Measurements from ENCODE around the gene HIGD1B.

Gene HIGD1B

DNA sequence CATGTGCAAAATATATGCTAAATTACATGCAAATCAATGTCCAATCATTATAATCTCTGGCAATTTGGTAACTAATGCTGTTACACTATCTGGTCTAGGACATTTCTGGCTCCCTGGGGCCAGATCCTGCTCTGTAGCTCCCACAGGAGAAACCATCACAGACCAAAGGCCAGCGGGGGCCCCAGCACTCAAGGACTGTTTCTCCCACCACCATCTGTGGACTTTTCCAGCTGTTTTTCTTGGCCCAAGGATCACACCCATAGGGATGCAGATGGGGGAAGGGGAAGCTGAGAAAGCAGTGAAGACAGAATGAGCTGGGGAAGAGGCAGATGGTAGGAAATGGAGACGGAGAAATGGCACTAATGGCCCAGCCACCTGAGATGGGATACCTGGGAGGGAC is at the start of gene HIGD1B:
Gene HIGD1B, plus strand, starts transcription at position 298 of the 400 bp plus-strand sequence. CDS start 270 bp downstream, outside the sequence.
- H3K9ac ChIP-seq (ENCODE audit: low read length): no peak within 1 kb of the TSS
- no peaks in the 10 kb centered on the region for H3F3A ChIP-seq (ENCODE audit: insufficient read depth)
- no peak within 1 kb of the TSS for H3K4me3 ChIP-seq (ENCODE audit: insufficient read depth, low read length, poor library complexity, severe bottlenecking)
- H3K27me3 ChIP-seq (ENCODE audit: low read length): no peaks in the 10 kb centered on the region
- no peaks in the 10 kb centered on the region for H3K9me2 ChIP-seq (replicated peaks; ENCODE audit: insufficient read depth, low read length)
- H3K36me3 ChIP-seq (ENCODE audit: low read length): no peaks in the 10 kb centered on the region
- no peak within 1 kb of the TSS for H3K4me2 ChIP-seq (ENCODE audit: low read depth, low read length, poor library complexity, severe bottlenecking)
- no peak for TF ChIP-seq EZH2phosphoT487 (conservative IDR thresholded peaks at IDR 0.05; ENCODE audit: low read length)
- TF ChIP-seq, protein P1, sequence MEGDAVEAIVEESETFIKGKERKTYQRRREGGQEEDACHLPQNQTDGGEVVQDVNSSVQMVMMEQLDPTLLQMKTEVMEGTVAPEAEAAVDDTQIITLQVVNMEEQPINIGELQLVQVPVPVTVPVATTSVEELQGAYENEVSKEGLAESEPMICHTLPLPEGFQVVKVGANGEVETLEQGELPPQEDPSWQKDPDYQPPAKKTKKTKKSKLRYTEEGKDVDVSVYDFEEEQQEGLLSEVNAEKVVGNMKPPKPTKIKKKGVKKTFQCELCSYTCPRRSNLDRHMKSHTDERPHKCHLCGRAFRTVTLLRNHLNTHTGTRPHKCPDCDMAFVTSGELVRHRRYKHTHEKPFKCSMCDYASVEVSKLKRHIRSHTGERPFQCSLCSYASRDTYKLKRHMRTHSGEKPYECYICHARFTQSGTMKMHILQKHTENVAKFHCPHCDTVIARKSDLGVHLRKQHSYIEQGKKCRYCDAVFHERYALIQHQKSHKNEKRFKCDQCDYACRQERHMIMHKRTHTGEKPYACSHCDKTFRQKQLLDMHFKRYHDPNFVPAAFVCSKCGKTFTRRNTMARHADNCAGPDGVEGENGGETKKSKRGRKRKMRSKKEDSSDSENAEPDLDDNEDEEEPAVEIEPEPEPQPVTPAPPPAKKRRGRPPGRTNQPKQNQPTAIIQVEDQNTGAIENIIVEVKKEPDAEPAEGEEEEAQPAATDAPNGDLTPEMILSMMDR (IDR thresholded peaks at IDR 0.05; ENCODE audit: insufficient read depth, low read length, poor library complexity, severe bottlenecking): no peak
- no peak within 1 kb of the TSS for H2AFZ ChIP-seq (ENCODE audit: low read depth, low read length, severe bottlenecking)
- no peaks in the 10 kb centered on the region for H4K20me1 ChIP-seq (ENCODE audit: low read depth, low read length)
- no peaks in the 10 kb centered on the region for H3K9me3 ChIP-seq (ENCODE audit: insufficient read depth, low read length)
- no peaks in the 10 kb centered on the region for H3K79me2 ChIP-seq (ENCODE audit: insufficient read depth, low read length)
- H3K27ac ChIP-seq (ENCODE audit: low read depth, low read length): no peak within 1 kb of the TSS

DNA sequence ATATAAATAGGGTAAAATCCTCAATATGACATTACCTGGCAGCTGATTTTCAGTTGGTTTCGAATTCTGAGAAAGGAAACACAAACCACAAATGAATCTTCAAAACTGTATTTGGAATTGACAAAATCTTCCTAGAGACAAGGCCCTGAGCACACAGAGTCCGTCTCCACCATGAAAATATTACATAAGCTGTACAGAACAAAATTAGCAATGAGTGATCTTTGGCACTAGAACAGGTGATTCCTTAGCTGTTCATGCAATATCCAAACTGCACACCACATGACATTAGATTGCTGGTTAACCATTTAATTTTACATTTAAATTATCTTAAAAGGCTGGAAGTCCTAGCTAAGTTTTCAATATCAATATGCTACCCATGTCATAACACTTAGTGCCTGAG is 49.3 kb upstream of the HIGD1B start:
- H3K27me3 ChIP-seq (ENCODE audit: low read length): no peaks in the 10 kb centered on the region
- TF ChIP-seq EZH2phosphoT487 (conservative IDR thresholded peaks at IDR 0.05; ENCODE audit: low read length): no peak
- TF ChIP-seq, protein P1 (IDR thresholded peaks at IDR 0.05; ENCODE audit: insufficient read depth, low read length, poor library complexity, severe bottlenecking): no peak
- H3K9me3 ChIP-seq (ENCODE audit: insufficient read depth, low read length): no peaks in the 10 kb centered on the region
- H4K20me1 ChIP-seq (ENCODE audit: low read depth, low read length): no peaks in the 10 kb centered on the region
- H3K27ac ChIP-seq (ENCODE audit: low read depth, low read length): no peak overlapping the region
- H3K4me3 ChIP-seq (ENCODE audit: insufficient read depth, low read length, poor library complexity, severe bottlenecking): no peak overlapping the region
- no peak overlapping the region for H3K9ac ChIP-seq (ENCODE audit: low read length)
- H3K79me2 ChIP-seq (ENCODE audit: insufficient read depth, low read length): no peaks in the 10 kb centered on the region; the same call in 1 of the 2 replicates
- no peaks in the 10 kb centered on the region for H3F3A ChIP-seq (ENCODE audit: insufficient read depth)
- no peak overlapping the region for H3K4me2 ChIP-seq (ENCODE audit: low read depth, low read length, poor library complexity, severe bottlenecking)
- peaks cover 6% of the 10 kb centered on the region; the same call in 1 of the 2 replicates for H3K36me3 ChIP-seq (ENCODE audit: low read length)
- no peaks in the 10 kb centered on the region for H3K9me2 ChIP-seq (replicated peaks; ENCODE audit: insufficient read depth, low read length)
- no peak overlapping the region for H2AFZ ChIP-seq (ENCODE audit: low read depth, low read length, severe bottlenecking)

DNA sequence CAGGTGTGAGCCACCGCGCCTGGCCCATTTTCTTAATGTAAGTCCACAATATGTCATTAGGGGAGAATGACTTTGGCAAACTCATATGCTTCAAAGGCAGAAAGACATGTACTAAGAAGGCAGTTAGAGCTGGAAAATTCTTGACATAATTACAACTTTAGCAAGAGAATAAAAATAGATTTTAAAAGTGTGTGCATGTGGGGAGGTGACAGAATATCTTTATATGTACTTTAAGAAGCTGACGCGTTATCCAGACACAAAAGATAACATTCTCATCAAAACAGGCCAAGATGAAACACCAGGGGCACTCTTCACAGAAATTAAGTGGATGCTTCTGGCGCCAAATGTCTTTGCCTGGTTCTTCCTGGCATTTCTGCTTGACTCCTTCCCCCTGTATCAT is 45.8 kb upstream of the HIGD1B start:
- H3K36me3 ChIP-seq (ENCODE audit: low read length): peaks cover 17% of the 10 kb centered on the region
- H3K9me3 ChIP-seq (ENCODE audit: insufficient read depth, low read length): no peaks in the 10 kb centered on the region
- H3K79me2 ChIP-seq (ENCODE audit: insufficient read depth, low read length): peaks cover under 1% of the 10 kb centered on the region; the same call in 1 of the 2 replicates
- no peak overlapping the region for H2AFZ ChIP-seq (ENCODE audit: low read depth, low read length, severe bottlenecking)
- H3K9ac ChIP-seq (ENCODE audit: low read length): no peak overlapping the region
- H3K4me2 ChIP-seq (ENCODE audit: low read depth, low read length, poor library complexity, severe bottlenecking): no peak overlapping the region
- TF ChIP-seq, protein P1 (IDR thresholded peaks at IDR 0.05; ENCODE audit: insufficient read depth, low read length, poor library complexity, severe bottlenecking): no peak
- TF ChIP-seq EZH2phosphoT487 (conservative IDR thresholded peaks at IDR 0.05; ENCODE audit: low read length): no peak
- H3K27ac ChIP-seq (ENCODE audit: low read depth, low read length): no peak overlapping the region
- no peak overlapping the region for H3K4me3 ChIP-seq (ENCODE audit: insufficient read depth, low read length, poor library complexity, severe bottlenecking)
- no peaks in the 10 kb centered on the region for H3K9me2 ChIP-seq (replicated peaks; ENCODE audit: insufficient read depth, low read length)
- H3K27me3 ChIP-seq (ENCODE audit: low read length): no peaks in the 10 kb centered on the region
- no peaks in the 10 kb centered on the region for H4K20me1 ChIP-seq (ENCODE audit: low read depth, low read length)
- no peaks in the 10 kb centered on the region for H3F3A ChIP-seq (ENCODE audit: insufficient read depth)

Data from SU-DHL-6 (cell line).